Hepatocyte (in vitro differentiated cells): ENCODE measurements around the gene LTK. TPM values are rescaled to one million over a fixed set of nuclear protein-coding genes. Genes with fewer than 3 reads are reported as not detected.

ENCODE experiments used
- DNase-seq: peaks from one replicate; pipeline ENCODE4 v3.0.0-alpha.2; 2016; ENCODE audit warnings: low spot score
- H2AFZ ChIP-seq: fragments of 200-600 bp; sonication (generic); 2 replicates; pipeline ENCODE4 v1.6.0; 2016; ENCODE audit warnings: antibody characterized with exemption, mild to moderate bottlenecking
- H3K27ac ChIP-seq: fragments of 200-600 bp; sonication (generic); 2 replicates; pipeline ENCODE4 v1.5.1; 2016; ENCODE audit warnings: mild to moderate bottlenecking
- H3K27me3 ChIP-seq: fragments of 200-600 bp; sonication (generic); 2 replicates; pipeline ENCODE4 v1.6.1; 2016
- H3K36me3 ChIP-seq: fragments of 200-600 bp; sonication (generic); replicated peaks from 2 replicates; pipeline ENCODE4 v1.5.1; 2016; ENCODE audit warnings: low read depth; ENCODE audit not compliant: insufficient read depth
- H3K4me1 ChIP-seq: fragments of 200-600 bp; sonication (generic); 2 replicates; pipeline ENCODE4 v1.5.1; 2016; ENCODE audit warnings: mild to moderate bottlenecking, moderate library complexity; ENCODE audit not compliant: insufficient read depth
- H3K4me2 ChIP-seq: fragments of 200-600 bp; sonication (generic); 2 replicates; pipeline ENCODE4 v1.6.0; 2016
- H3K4me3 ChIP-seq: fragments of 200-600 bp; sonication (generic); 2 replicates; pipeline ENCODE4 v1.5.1; 2016; ENCODE audit warnings: mild to moderate bottlenecking
- H3K79me2 ChIP-seq: fragments of 200-600 bp; sonication (generic); 2 replicates; pipeline ENCODE4 v1.6.0; 2017; ENCODE audit warnings: mild to moderate bottlenecking
- H3K9me2 ChIP-seq: fragments of 200-600 bp; sonication (generic); replicated peaks from 2 replicates; pipeline ENCODE4 v1.6.0; 2017; ENCODE audit warnings: mild to moderate bottlenecking; ENCODE audit not compliant: insufficient read depth
- H3K9me3 ChIP-seq: fragments of 200-600 bp; sonication (generic); 2 replicates; pipeline ENCODE4 v1.5.1; 2016; ENCODE audit warnings: low read depth, mild to moderate bottlenecking
- H4K20me1 ChIP-seq: fragments of 200-600 bp; sonication (generic); 2 replicates; pipeline ENCODE4 v1.6.0; 2016; ENCODE audit warnings: mild to moderate bottlenecking; ENCODE audit not compliant: insufficient read depth, poor library complexity, severe bottlenecking
- EZH2 ChIP-seq: fragments of 200-600 bp; sonication (generic); IDR thresholded peaks from 2 replicates; pipeline ENCODE4 v1.6.1; 2016; ENCODE audit warnings: antibody characterized with exemption, mild to moderate bottlenecking, borderline replicate concordance
- EZH2phosphoT487 ChIP-seq: fragments of 200-600 bp; sonication (generic); IDR thresholded peaks from one replicate; pipeline ENCODE4 v1.6.1; 2018; ENCODE audit warnings: antibody characterized with exemption, mild to moderate bottlenecking, low read depth, moderate library complexity; ENCODE audit not compliant: unreplicated experiment, severe bottlenecking
- WGBS: methylation state at CpG from one replicate; pipeline ENCODE4 v1.1.6; 2016; ENCODE audit warnings: low lambda C conversion rate; ENCODE audit errors: missing lambda C conversion rate; 5-methylcytosine and 5-hydroxymethylcytosine counted together
- polyA plus RNA-seq: library from polyadenylated mRNA; unstranded; fragments of >200 nt; fragmentation: Nextera tagmentation; extraction: Ambion mirVana; gene quantifications from 2 replicates; pipeline ENCODE4 v1.2.1, GENCODE V29; 2016
- total RNA-seq: library from RNA; depleted of rRNA; stranded (reverse); fragments of >200 nt; gene quantifications from 2 replicates; pipeline ENCODE4 v1.2.3, GENCODE V29; 2014
- TF ChIP-seq, protein P1 (sequence below): fragments of 200-600 bp; sonication (generic); IDR thresholded peaks from 2 replicates; pipeline ENCODE4 v1.5.1; 2016; ENCODE audit warnings: antibody characterized with exemption, mild to moderate bottlenecking; ENCODE audit not compliant: poor library complexity

LTK gene
- total and polyA plus RNA-seq, 2 experiments from 2014 or later: 0.83 to 1.2 TPM

- TF ChIP-seq EZH2phosphoT487 (no peak), EZH2 (no peak)
- TF ChIP-seq, protein P1, sequence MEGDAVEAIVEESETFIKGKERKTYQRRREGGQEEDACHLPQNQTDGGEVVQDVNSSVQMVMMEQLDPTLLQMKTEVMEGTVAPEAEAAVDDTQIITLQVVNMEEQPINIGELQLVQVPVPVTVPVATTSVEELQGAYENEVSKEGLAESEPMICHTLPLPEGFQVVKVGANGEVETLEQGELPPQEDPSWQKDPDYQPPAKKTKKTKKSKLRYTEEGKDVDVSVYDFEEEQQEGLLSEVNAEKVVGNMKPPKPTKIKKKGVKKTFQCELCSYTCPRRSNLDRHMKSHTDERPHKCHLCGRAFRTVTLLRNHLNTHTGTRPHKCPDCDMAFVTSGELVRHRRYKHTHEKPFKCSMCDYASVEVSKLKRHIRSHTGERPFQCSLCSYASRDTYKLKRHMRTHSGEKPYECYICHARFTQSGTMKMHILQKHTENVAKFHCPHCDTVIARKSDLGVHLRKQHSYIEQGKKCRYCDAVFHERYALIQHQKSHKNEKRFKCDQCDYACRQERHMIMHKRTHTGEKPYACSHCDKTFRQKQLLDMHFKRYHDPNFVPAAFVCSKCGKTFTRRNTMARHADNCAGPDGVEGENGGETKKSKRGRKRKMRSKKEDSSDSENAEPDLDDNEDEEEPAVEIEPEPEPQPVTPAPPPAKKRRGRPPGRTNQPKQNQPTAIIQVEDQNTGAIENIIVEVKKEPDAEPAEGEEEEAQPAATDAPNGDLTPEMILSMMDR: no peak
- Histone ChIP-seq H2AFZ (no peak overlapping the region), H3K9me3 (no peaks in the 10 kb centered on the region), H3K9me2 (no peaks in the 10 kb centered on the region), H4K20me1 (no peaks in the 10 kb centered on the region), H3K36me3 (peaks cover 10% of the 10 kb centered on the region), H3K4me3 (no peak overlapping the region), H3K27ac (no peak overlapping the region), H3K4me1 (no peaks in the 10 kb centered on the region), H3K4me2 (no peak overlapping the region), H3K79me2 (peaks cover 11% of the 10 kb centered on the region), H3K27me3 (no peaks in the 10 kb centered on the region)
- DNase-seq: no peak
- WGBS: 86% methylated on average over 4 of the region's 4 CpGs
These were observed 51.4 kb downstream of the LTK start for GRCh38 chr15:41462084-41462795.

Other genes starting within 250 kb of the LTK start
- 1.8 and 11.8 TPM in 2 replicates for gene OIP5, start 181.2 kb downstream of the LTK start, total RNA-seq
- 3.3 and 3.6 TPM in 2 replicates for gene OIP5, start 181.2 kb downstream of the LTK start, polyA plus RNA-seq
- 25.9 and 26.6 TPM in 2 replicates for gene NUSAP1, start 180.9 kb downstream of the LTK start, total RNA-seq
- gene NUSAP1, start 180.9 kb downstream of the LTK start, polyA plus RNA-seq: 20.2 and 29.2 TPM in 2 replicates
- gene NDUFAF1, start 111.3 kb downstream of the LTK start, total RNA-seq: 22.9 and 29.1 TPM in 2 replicates
- 30.1 and 34.1 TPM in 2 replicates for gene NDUFAF1, start 111.3 kb downstream of the LTK start, polyA plus RNA-seq
- 30.7 and 34.1 TPM in 2 replicates for gene RTF1, start 96.7 kb downstream of the LTK start, total RNA-seq
- gene RTF1, start 96.7 kb downstream of the LTK start, polyA plus RNA-seq: 73.4 and 91.1 TPM in 2 replicates
- 18.5 and 20.5 TPM in 2 replicates for gene ITPKA, start 20.0 kb downstream of the LTK start, total RNA-seq
- gene ITPKA, start 20.0 kb downstream of the LTK start, polyA plus RNA-seq: 16.2 and 33.3 TPM in 2 replicates
- gene RPAP1, start 30.4 kb upstream of the LTK start, total RNA-seq: 15.9 and 16.3 TPM in 2 replicates
- 26.5 and 29.3 TPM in 2 replicates for gene RPAP1, start 30.4 kb upstream of the LTK start, polyA plus RNA-seq
- gene TYRO3, start 45.4 kb upstream of the LTK start, total RNA-seq: 65.8 and 71.0 TPM in 2 replicates
- gene TYRO3, start 45.4 kb upstream of the LTK start, polyA plus RNA-seq: 99.8 and 109 TPM in 2 replicates
- 35.0 and 39.6 TPM in 2 replicates for gene MGA, start 146.6 kb upstream of the LTK start, total RNA-seq
- 10.9 and 11.7 TPM in 2 replicates for gene MGA, start 146.6 kb upstream of the LTK start, polyA plus RNA-seq